Epithelial cell of prostate (primary cell): Measurements from ENCODE around the gene RAP1GAP.

ENCODE experiments used
- DNase-seq: peaks from one replicate; pipeline ENCODE4 v3.0.0-alpha.2; 2011; ENCODE audit warnings: low read depth, low spot score
- H3K27ac ChIP-seq: fragments of 450-650 bp; 2 replicates; pipeline ENCODE4 v1.5.1; 2017; ENCODE audit warnings: mild to moderate bottlenecking

Gene RAP1GAP

DNA sequence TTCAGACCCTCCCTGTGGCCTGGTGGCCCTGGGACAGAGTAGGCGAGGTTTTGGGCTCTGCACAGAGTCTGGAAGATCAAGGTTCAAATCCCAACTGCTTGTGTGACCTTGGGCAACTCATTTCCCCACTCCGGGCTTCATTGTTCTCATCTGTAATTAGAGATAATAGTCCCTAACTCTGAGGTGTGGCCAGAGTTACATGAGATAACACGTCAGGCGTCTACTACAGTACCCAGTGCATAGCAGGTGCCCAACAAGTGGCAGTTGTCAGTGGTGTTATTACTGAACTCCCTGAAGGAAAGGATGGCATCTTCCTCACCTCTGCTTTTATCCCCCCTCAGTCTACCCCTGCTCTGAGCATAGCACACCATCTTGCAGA is 20.8 kb downstream of the RAP1GAP start:
- H3K27ac ChIP-seq, result no peak overlapping the region
- DNase-seq, result no peak

DNA sequence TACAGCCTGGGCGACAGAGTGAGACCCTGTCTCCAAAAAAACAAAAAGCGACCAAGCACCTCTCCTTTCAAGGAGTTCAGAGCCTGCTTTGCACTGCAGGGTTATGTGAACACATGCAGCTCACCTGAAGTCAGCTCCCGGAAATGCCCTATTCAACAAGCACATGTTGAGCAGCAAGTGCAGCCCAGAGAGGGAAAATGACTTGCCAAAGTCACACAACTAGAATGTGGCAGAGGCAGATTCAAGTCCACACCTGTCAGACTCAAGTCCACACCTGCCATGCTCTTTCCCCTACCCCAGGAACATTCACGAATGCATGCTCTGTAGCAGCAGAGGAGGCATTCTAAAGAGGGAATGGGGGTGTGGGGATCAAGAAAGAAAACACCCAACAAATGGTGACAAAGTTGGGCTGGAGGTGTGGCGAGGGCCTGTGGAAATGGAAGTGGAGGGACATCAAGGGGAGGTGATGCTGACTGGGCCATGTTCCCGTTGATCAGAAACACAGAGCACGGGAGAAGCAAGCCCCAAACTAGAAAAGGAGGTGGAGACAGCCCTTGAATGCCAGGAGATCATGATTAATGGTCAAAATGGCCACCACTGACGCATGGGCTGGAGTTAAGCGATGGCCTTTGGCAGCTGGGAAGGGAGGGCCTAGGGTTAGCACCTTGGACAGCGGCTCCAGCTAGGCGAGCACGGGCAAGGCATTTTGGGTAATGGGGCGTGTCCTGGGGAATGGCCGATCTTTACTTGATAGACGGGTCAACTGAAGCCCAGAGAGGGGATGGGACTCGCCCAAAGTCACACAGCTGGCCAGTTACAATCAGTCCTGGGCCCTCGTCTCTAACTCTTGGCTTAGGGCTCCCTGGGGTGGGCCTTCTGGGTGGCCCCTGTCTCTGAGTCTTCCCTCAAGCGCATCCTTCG is 21.5 kb downstream of the RAP1GAP start:
- no peak overlapping the region for H3K27ac ChIP-seq
- DNase-seq, result no peak

DNA sequence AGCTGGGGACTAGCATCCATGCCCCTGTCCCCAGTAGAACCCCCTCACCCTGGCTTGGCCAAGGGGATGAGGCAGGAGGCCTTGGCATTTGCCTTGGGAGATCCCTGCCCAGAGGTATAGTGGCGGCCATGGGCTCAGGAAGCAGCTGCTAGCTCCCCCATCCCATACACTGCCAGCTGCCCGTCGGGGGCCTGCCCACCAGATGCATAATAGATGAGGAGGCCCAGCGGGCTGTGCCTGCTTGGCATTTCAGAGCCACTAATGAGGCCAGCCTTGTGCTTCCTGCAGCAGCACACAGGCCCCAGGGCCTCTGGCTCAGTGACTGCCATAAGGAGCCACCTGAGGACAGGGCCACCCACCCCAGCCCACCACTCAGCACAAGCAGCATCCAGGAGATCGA is 23.6 kb downstream of the RAP1GAP start:
- H3K27ac ChIP-seq, result no peak overlapping the region
- no peak for DNase-seq

DNA sequence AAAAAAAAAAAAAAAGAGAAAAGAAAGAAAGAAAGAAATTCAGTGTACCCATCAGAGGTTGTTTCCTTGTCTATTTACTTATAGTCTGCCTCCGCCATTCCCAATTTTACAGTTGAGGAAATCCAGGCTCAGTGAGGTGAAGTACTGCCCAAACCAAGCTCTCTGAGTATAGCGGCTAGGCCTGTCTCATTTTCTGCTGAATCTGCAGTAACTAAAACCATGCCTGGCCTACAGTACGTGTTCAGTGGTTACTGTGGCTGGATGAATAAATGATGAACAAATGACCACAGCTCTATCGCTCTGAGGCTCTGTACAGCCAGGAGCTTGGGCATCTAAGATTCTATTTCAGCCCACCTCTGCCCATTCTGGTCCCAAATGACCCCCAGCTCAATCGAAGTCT is 24.3 kb downstream of the RAP1GAP start:
- no peak for DNase-seq
- no peak overlapping the region for H3K27ac ChIP-seq

DNA sequence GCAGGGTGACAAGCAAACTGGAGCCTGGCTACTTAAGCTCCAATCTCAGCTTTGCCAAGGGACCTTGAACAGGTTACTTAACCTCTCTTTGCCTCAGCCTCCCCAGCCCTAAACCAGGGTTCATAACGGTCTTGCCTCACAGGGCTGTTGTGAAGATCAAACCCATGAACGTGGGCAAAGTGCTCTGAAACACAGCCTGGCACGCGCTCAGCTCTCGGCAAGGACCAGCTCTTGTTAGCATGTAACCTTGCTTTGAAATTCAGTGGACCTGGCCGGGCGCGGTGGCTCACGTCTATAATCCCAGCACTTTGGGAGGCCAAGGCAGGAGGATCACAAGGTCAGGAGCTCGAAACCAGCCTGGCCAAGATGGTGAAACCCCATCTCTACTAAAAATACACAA is 24.8 kb downstream of the RAP1GAP start:
- no peak for DNase-seq
- no peak overlapping the region for H3K27ac ChIP-seq

DNA sequence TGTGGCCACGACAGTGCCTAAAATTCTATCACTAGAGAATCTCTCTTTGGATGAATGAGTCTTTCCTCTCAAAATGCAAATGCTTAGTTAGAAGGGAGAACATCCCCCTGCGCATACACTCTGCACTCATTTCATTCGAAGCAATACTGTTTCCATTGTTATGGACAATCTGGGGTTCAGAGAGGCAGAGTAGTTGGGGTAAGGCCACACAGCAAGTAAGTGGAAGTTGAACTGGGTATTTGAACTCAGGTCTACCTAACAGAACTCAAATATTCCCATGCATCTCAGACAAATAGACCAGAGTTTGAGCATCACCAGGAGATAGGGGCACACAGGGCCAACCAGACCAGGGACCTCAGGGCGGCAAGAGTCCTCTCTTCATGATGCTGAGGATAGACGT is 25.5 kb downstream of the RAP1GAP start:
- DNase-seq, result no peak

DNA sequence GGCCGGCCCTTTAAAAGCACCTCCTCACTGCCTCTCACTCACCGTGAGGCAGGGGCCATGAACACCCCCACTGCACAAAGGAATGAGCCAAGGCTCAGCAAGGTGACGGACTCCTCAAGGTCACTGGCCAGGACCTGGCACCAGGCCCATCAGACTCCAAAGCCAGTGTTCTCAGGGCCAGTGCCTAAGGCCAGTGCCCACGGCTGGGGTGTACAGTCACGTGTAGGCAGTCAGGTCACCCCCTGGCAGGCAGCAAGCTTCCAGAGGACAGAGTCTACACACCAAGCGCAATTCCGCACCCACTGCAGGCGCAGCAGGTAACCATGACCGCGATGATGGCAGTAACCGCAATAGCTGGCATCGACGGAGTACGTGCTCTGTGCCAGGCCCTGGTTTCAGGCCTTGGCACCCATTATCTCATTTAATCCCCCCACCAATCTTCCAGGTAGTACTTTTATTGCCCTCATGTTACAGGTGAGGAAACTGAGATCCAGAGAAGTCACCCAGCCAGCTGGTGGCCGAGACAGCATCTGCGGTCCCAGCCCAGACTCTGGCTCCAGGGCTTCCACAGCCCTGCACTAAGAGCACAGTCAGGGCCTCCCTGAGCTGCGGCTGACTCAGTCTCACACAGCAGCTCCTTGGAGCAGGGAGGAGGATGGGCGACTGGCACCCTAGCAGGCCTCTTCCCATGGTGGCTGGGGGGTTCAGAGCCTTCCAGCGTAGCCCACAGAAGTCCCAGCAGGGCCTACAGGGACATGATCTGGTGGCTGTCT is 27.0 kb downstream of the RAP1GAP start:
- no peak overlapping the region for H3K27ac ChIP-seq
- DNase-seq, result no peak

More for the DNA sequence above, 25.5 kb downstream of the RAP1GAP start:
- H3K27ac ChIP-seq, result no peak overlapping the region

DNA sequence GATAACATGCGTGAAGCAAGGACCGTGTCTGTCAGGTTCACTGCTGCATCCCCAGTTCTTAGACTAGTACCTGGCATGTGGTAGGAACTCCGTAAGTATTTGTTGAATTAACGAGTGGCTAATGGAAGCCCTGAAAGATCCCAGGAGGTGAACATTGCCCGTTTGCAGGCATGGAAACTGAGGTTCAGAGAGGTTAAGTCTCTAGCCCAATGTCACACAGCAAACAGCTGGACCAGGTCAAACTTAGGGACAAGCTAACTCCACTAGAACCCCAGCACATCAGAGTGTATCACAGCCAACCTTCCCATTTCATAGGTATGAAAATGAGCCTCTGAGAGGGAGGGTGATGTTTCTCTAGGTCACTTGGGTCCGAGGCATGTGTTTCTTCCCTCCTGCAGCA is 27.6 kb downstream of the RAP1GAP start:
- no peak for DNase-seq

DNA sequence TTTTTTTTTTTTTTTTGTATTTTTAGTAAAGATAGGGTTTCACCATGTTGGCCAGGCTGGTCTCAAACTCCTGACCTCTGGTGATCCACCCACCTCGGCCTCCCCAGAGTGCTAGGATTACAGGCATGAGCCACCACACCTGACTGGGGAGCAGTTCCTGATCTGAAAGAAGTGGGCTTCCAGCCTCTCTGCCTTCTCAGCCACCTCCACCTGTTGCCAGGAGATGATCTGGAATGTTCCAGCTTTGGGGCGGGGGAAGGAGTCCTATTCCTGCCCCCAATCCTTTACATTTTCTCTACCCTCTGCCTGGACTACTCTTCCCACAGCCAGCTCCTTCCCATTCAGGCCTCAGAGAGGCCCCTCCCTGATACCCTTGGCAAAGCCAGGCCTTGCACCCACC is 28.1 kb downstream of the RAP1GAP start:
- DNase-seq, result no peak
- no peak overlapping the region for H3K27ac ChIP-seq

More for the DNA sequence above, 27.6 kb downstream of the RAP1GAP start:
- H3K27ac ChIP-seq, result no peak overlapping the region

DNA sequence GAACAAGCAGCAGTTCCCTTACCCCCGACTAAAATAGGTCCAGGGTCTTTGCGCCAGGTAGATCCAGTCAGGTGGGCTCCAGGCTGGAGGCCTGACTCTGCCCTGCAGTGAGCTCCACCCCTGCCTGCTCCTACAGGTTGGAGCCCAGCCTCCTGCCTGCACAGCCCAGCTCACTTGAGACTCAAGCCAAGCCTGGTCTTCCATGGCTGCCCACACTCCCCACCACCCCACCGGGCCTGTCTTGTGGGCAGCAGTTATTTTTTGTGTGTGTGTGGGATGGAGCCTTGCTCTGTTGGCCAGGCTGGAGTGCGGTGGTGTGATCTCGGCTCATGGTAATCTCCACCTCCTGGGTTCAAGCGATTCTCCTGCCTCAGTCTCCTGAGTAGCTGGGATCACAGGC is 28.5 kb downstream of the RAP1GAP start:
- no peak for DNase-seq
- no peak overlapping the region for H3K27ac ChIP-seq

DNA sequence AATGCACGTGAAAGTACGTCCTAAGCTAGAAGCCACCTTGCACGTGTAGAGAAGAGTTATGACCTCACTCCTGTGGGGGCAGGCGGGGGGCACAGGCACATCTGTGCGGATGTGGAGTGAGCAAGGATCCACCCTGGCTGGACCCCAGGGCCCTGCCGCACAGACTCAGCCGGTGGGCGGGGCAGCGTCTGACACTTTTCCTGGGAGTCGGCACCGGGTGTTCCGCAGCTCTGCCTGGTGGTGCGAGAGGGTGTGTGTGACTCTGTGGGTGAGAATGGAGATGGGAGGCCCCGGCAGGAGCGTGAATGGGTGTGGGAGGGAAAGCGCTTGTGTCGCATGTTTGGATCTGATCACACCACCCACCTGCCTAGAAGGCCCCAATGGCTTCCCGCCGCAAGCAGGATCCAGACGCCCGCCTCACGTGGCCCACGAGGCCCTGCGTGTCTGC is 29.5 kb downstream of the RAP1GAP start:
- H3K27ac ChIP-seq, result no peak overlapping the region

DNA sequence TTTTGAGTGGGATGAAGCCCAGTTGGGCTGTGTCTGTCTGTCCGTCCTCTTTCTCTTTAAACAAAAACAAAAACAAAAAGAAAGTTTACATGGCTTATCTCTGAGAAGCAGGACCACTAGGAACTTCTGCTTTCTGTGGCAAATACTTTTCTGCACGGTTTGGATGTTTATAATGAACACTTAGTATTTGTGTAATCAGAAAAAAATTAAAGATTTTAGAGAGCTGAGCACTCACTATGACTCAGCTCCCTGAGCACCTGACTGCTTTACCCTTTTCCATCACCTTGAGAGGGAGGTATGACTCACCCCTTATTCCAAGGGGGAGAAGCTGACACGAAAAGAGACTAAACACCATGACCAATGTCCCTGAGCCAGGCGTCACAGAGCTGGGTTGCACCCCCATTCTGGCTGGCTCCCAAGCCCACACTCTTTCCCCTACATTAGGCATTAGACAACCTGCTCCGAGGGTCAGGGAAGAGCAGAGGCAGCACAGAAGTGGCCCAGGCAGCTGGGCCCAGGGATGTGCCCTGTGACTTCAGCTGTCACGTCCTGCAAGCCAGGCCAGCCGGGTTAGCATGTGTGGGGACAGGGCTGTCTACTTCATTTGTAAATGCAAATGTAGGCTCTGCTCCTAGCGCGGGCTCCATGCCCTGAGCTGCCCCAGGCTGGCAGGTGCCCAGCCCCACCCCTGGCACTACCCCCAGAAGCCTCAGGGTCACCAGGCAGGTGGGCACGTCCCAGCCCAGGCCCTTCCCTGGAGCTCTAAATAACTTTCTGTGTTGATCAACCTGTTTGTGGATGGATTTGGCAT is 30.4 kb downstream of the RAP1GAP start:
- peak overlapping the region; percentile 21 for H3K27ac ChIP-seq
- peak; percentile 48 for DNase-seq

More for the DNA sequence above, 29.5 kb downstream of the RAP1GAP start:
- DNase-seq, result no peak

DNA sequence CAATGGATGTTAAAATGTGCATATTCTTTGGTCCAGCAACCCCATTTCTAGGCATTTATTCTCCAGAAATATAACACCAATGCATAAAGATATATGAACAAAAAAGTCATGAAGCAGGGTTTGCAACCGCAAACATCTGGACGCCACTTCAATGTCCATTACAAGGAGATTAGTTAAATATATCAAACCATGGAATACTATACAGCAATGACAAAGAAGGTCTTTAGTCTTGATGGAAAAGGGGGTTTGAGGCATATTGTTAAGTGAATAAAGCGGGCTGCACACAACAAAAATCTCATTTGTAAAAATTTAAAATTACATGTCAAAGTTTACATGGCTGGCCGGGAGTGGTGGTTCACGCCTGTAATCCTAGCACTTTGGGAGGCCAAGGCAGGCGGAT is 31.6 kb downstream of the RAP1GAP start:
- no peak overlapping the region for H3K27ac ChIP-seq

DNA sequence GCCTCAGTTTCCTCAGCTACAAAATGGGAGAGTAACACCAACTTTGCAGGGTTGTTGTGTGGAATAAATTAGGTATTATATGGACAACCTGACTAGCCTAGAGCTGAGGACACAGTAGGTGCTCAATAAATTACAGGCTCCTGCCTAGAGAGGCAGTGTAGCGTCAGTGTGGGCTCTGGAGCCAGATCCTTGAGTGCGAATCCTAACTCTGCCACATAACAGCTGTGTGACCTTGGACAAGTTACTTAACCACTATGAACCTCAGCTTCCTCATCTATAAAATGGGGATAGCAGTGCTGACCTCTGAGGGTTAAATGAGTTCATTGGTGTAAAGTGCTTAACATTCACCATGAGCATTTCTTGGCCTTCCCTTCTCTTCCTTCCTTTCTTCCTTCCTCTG is 33.1 kb downstream of the RAP1GAP start:
- DNase-seq, result no peak
- no peak overlapping the region for H3K27ac ChIP-seq

More for the DNA sequence above, 31.6 kb downstream of the RAP1GAP start:
- DNase-seq, result no peak

DNA sequence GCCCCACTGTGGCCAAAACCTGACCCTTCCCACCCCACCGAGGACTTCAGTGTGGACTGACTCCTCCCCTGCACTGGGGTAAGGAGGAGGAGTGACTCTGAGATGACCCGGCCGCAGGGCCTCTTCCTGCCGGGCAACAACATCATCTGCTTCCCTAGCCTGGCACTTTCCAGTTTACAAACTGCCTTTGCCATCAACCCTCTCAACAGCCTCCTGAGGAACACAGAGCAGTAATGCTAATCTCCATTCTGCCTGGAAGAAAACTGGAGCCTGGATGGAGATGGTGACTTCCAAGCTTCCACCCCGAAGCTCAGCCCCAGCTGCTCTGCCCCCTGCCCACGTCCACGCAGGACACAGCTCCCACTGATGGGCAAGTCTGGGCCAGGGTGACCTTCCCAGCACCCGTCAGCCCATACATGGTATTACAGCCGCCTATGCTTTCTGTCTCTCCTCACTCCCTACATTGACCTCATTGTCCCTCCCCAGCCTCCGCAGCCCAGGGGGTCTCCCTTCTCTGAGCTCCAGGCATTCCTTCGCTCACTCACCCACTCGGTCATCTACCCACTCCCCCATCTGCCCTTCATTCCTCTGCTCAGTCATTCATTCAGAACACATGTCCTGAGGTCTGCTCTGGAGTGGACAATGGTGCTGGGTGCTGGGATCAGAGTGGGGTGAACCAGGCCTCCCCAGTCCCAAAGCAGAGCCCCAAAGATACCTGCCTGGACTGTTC is 34.2 kb downstream of the RAP1GAP start:
- DNase-seq, result no peak
- no peak overlapping the region for H3K27ac ChIP-seq

DNA sequence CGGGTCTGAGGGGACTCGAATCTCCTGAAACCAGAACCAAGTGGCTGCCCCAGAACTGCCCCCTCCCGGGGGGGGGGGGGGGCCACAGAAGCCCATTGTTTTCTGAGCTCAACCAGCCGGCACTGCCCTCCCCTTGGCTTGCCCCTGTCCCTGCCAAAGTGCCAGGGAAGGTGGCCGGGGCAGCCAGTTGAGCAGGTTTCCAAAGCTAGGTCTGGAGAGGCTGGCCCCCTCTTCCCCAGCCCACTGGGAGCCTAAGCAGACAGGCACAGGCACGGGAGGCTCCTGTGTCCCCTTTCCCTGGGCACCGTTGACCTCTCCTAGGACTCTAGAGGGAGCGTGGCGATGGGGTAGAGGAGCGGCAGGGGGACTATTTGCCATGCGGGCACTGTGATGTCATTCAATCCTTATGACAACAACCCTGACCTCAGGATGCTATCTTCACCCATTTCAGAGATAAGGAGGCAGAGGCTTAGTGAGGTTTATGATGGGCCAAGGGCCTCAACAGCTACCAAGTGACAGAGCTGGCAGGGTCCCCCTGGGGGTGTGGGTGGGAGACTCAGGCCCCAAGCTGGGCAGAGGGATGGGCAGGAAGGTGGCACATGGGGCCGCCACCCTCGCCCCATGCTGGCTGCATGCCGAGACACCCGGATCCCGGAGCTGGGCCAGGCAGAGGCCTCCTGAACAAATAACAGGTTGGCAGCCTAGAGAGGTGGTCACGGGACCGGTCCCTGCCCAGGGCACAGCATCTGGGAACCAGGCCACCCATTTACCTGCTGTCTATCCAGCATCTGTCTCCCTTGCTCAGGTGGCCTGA is 35.0 kb downstream of the RAP1GAP start:
- H3K27ac ChIP-seq, result no peak overlapping the region
- no peak for DNase-seq

DNA sequence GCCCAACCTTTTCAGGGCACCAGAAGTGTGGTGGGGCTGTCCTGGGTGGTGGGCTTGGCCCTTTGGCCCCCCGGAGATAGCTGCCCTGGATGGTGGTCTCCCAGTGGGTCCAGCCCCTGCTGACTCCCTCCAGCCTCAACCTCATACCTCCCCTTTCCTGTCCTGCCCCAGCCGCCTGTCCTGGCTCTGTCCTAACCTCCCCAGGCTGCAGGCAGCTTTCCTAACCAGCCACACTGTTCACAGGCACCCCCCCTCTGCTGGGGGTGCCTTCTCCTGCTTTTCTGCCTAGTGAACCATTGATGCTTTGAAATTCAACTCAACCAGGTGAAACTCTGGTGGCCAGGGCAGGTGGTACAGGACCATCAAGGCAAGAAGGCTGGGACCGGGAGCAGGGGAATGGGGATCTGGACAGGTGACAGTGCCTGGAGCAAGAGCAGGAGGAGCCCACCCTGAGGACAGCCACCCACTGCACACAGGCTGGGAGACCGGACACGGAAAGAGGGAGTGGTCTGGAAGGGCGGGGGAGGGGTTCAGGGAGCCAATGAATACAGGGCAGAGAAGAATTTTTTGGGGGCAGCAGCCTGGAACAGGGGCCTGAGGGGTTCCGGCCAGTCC is 35.9 kb downstream of the RAP1GAP start:
- no peak overlapping the region for H3K27ac ChIP-seq
- no peak for DNase-seq
